ENCODE results near the gene CPLX3.
A peak's percentile ranks its signal among the peaks of the same experiment; 100 is the strongest.

Gene CPLX3

DNA sequence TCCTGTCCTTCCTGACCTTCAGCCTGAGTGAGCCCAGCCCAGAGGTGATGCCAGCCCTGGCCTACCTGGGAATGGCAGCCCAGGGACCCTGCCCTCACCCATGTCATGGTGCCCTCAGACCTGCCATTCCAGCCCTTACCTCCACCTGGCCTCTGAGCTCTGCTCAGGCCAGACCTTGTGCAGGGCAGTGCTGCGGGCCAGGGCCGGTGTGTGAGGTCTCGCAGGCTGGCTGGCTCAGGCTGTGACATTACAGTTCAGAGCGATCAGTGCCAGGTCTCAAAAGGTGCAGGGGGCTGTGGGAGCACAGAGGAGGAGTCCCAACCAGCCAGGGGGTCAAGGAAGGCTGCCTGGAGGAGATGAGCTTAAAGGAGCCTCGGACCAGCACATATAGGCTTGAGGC, 6.4 kb upstream of the CPLX3 start:
- no peaks in the 10 kb centered on the region for H3K36me3 ChIP-seq (ENCODE audit: insufficient read depth, low read length)
- no peaks in the 10 kb centered on the region for H3K9me3 ChIP-seq (ENCODE audit: low read length)
- TF ChIP-seq, protein P1, sequence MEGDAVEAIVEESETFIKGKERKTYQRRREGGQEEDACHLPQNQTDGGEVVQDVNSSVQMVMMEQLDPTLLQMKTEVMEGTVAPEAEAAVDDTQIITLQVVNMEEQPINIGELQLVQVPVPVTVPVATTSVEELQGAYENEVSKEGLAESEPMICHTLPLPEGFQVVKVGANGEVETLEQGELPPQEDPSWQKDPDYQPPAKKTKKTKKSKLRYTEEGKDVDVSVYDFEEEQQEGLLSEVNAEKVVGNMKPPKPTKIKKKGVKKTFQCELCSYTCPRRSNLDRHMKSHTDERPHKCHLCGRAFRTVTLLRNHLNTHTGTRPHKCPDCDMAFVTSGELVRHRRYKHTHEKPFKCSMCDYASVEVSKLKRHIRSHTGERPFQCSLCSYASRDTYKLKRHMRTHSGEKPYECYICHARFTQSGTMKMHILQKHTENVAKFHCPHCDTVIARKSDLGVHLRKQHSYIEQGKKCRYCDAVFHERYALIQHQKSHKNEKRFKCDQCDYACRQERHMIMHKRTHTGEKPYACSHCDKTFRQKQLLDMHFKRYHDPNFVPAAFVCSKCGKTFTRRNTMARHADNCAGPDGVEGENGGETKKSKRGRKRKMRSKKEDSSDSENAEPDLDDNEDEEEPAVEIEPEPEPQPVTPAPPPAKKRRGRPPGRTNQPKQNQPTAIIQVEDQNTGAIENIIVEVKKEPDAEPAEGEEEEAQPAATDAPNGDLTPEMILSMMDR (IDR thresholded peaks at IDR 0.05; ENCODE audit: low read length): no peak
- no peak for TF ChIP-seq EZH2 (IDR thresholded peaks at IDR 0.05; ENCODE audit: borderline replicate concordance, low read length)
- no peak overlapping the region for H3K27ac ChIP-seq (ENCODE audit: low read depth, low read length, poor library complexity, severe bottlenecking)
- H3K4me3 ChIP-seq (ENCODE audit: low read depth, low read length, poor library complexity, severe bottlenecking): no peak overlapping the region
- H3K9me2 ChIP-seq (ENCODE audit: low read depth, low read length): no peaks in the 10 kb centered on the region
- no peaks in the 10 kb centered on the region; the same call in 1 of the 2 replicates for H3K27me3 ChIP-seq (ENCODE audit: insufficient read depth, low read length)
- no peaks in the 10 kb centered on the region for H4K20me1 ChIP-seq (ENCODE audit: insufficient read depth, low read length)
- H3K4me2 ChIP-seq (ENCODE audit: low read length): no peak overlapping the region
- no peaks in the 10 kb centered on the region for H3F3A ChIP-seq (ENCODE audit: insufficient read depth, low read length)
- no peak overlapping the region for H2AFZ ChIP-seq (ENCODE audit: low read length)
- no peak overlapping the region for H3K9ac ChIP-seq (ENCODE audit: low read length)
- H3K4me1 ChIP-seq (ENCODE audit: insufficient read depth, low read length, severe bottlenecking): peaks cover 29% of the 10 kb centered on the region
- no peaks in the 10 kb centered on the region for H3K79me2 ChIP-seq (ENCODE audit: insufficient read depth, low read length)

DNA sequence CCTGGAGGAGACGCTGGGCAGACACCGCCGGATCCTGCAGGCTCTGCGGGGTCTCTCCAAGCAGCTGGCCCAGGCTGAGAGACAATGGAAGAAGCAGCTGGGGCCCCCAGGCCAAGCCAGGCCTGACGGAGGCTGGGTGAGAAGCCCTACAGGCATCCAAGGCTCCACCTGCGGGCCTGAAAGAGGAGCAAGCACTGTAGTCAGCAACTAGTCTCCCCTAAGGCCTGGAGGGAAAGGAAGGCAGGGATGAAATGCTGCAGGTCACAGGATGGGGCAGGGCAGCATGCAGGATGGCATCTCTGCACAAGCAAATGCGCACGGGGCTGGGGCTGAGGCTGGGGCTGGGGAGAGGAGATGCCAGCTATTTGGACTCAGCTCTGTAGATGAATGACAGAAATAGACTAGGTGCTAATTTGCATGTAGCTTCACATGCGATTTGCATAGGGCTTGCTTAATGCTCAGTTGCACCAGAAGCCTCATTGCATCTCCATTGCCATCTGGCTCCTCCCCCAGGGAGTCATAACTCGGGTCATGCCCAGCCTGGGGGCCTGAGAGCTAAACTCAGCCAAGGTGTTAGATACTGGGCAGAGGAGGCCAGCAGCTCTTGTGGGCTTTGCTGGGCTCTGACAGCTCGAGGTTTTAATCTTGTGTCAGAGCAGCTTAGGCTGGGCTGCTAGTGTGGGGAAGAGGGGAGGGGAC, 5.2 kb upstream of the CPLX3 start:
- Histone ChIP-seq H3K79me2 (ENCODE audit: insufficient read depth, low read length) (no peaks in the 10 kb centered on the region), H3F3A (ENCODE audit: insufficient read depth, low read length) (no peaks in the 10 kb centered on the region), H3K9me2 (ENCODE audit: low read depth, low read length) (no peaks in the 10 kb centered on the region), H3K9me3 (ENCODE audit: low read length) (no peaks in the 10 kb centered on the region), H3K36me3 (ENCODE audit: insufficient read depth, low read length) (no peaks in the 10 kb centered on the region), H3K27me3 (ENCODE audit: insufficient read depth, low read length) (no peaks in the 10 kb centered on the region; the same call in 1 of the 2 replicates), H3K9ac (ENCODE audit: low read length) (no peak overlapping the region; the same call in 1 of the 2 replicates), H3K4me3 (ENCODE audit: low read depth, low read length, poor library complexity, severe bottlenecking) (peak overlapping the region; percentile 2), H3K27ac (ENCODE audit: low read depth, low read length, poor library complexity, severe bottlenecking) (peak overlapping the region; percentile 51), H2AFZ (ENCODE audit: low read length) (no peak overlapping the region), H4K20me1 (ENCODE audit: insufficient read depth, low read length) (no peaks in the 10 kb centered on the region), H3K4me2 (ENCODE audit: low read length) (peak overlapping the region; percentile 21; the same call in 1 of the 2 replicates), H3K4me1 (ENCODE audit: insufficient read depth, low read length, severe bottlenecking) (peaks cover 22% of the 10 kb centered on the region)
- no peak for TF ChIP-seq EZH2 (IDR thresholded peaks at IDR 0.05; ENCODE audit: borderline replicate concordance, low read length)
- TF ChIP-seq, protein P1 (IDR thresholded peaks at IDR 0.05; ENCODE audit: low read length): no peak

DNA sequence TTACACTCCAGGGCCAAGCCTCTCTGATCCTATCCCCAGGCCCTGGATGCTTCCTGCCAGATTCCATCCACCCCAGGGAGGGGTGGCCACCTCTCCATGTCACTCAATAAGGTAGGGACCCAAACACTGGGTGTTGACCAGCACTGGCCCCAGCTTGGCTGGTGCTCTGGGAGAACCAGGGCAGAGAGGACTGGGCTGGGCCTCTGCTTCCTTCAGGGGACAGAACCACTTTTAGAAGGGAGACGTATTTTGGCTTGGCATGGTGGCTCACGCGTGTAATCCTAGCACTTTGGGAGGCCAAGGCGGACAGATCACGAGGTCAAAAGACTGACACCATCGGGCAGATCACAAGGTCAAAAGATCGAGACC, 4.7 kb upstream of the CPLX3 start:
- Histone ChIP-seq H3K4me3 (ENCODE audit: low read depth, low read length, poor library complexity, severe bottlenecking) (no peak overlapping the region), H4K20me1 (ENCODE audit: insufficient read depth, low read length) (no peaks in the 10 kb centered on the region), H3K4me1 (ENCODE audit: insufficient read depth, low read length, severe bottlenecking) (peaks cover 22% of the 10 kb centered on the region), H3K36me3 (ENCODE audit: insufficient read depth, low read length) (no peaks in the 10 kb centered on the region), H3K27me3 (ENCODE audit: insufficient read depth, low read length) (no peaks in the 10 kb centered on the region; the same call in 1 of the 2 replicates), H2AFZ (ENCODE audit: low read length) (no peak overlapping the region), H3K4me2 (ENCODE audit: low read length) (peak overlapping the region; percentile 21; the same call in 1 of the 2 replicates), H3K27ac (ENCODE audit: low read depth, low read length, poor library complexity, severe bottlenecking) (no peak overlapping the region), H3K9me3 (ENCODE audit: low read length) (no peaks in the 10 kb centered on the region), H3F3A (ENCODE audit: insufficient read depth, low read length) (no peaks in the 10 kb centered on the region), H3K9me2 (ENCODE audit: low read depth, low read length) (no peaks in the 10 kb centered on the region), H3K9ac (ENCODE audit: low read length) (no peak overlapping the region), H3K79me2 (ENCODE audit: insufficient read depth, low read length) (no peaks in the 10 kb centered on the region)
- TF ChIP-seq, protein P1 (IDR thresholded peaks at IDR 0.05; ENCODE audit: low read length): no peak
- TF ChIP-seq EZH2 (IDR thresholded peaks at IDR 0.05; ENCODE audit: borderline replicate concordance, low read length): no peak

All from OCI-LY1 (cell line).